ENCODE results near the gene C8G.

Gene C8G

GRCh38 chr9:136981588-136982231 lies 36.7 kb downstream of the C8G start:
- no peak for TF ChIP-seq CREB1 (IDR thresholded peaks at IDR 0.05; ENCODE audit: low read depth)
- no peak for TF ChIP-seq RAD21 (IDR thresholded peaks at IDR 0.05; ENCODE audit: low read depth)
- TF ChIP-seq, protein P1, sequence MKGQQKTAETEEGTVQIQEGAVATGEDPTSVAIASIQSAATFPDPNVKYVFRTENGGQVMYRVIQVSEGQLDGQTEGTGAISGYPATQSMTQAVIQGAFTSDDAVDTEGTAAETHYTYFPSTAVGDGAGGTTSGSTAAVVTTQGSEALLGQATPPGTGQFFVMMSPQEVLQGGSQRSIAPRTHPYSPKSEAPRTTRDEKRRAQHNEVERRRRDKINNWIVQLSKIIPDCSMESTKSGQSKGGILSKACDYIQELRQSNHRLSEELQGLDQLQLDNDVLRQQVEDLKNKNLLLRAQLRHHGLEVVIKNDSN (IDR thresholded peaks at IDR 0.05), result no peak
- no peak for TF ChIP-seq ZBTB7A (IDR thresholded peaks at IDR 0.05; ENCODE audit: low read depth)
- no peak for TF ChIP-seq NFIC (IDR thresholded peaks at IDR 0.05)
- TF ChIP-seq YY1 (IDR thresholded peaks at IDR 0.05; ENCODE audit: low read depth), result no peak
- TF ChIP-seq TCF12 (IDR thresholded peaks at IDR 0.05; ENCODE audit: low read depth), result no peak
- no peak for TF ChIP-seq TEAD4 (IDR thresholded peaks at IDR 0.05)
- no peak for TF ChIP-seq EGR1 (IDR thresholded peaks at IDR 0.05)
- TF ChIP-seq MAX (IDR thresholded peaks at IDR 0.05), result no peak
- TF ChIP-seq EP300 (IDR thresholded peaks at IDR 0.05; ENCODE audit: borderline replicate concordance), result no peak
- TF ChIP-seq REST (IDR thresholded peaks at IDR 0.05; ENCODE audit: low read depth), result no peak
- TF ChIP-seq TAF1 (IDR thresholded peaks at IDR 0.05; ENCODE audit: low read depth), result no peak
- TF ChIP-seq CEBPB (IDR thresholded peaks at IDR 0.05), result no peak
- TF ChIP-seq FOXM1 (IDR thresholded peaks at IDR 0.05; ENCODE audit: borderline replicate concordance, low read depth), result no peak

DNA sequence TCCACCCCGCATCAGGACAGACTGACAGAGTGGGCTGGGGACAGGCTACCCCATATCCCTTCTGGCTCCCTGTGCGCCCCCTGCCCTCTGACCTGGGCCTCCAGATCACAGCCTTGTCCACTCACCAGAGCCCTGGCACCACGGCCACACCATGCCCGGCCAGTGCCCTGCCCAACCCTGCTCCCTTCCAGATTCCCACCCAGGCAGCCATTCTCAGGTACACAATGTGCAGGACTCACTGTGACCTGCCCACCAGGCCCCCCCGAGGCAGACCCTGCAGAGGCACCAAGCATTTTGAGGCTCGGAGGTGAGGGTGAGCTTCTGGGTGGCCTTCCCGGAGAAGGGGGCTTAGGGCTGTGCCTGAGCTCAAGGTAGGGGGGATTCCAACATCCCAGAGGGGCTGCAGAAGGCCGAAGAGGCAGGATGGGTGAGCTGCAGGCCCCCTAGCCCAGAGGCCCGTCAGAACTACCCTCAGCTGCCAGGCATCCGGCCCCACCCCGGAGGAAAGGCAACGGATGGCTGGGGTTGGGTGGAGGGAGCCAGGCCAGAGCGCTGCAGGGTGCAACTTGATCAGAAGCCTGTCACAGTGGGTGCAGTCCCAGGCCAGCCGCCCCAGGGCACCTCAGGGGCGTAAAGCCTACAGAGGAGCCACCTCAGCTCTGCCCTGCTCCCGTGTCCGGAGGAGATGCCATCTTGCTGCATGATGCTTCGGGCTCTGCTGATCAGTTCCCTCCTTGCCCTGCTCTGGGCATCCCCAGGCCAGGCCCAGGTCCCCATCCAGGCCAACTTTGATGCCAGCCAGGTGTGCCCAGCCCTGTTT lies 37.4 kb downstream of the C8G start, which contains the start of gene LCNL1:
LCNL1 (plus strand) TSS at position 762 of the 820 bp plus-strand sequence. CDS start 594 bp downstream, outside the sequence.
- TF ChIP-seq, protein P1 (IDR thresholded peaks at IDR 0.05), result no peak
- TF ChIP-seq FOXM1 (IDR thresholded peaks at IDR 0.05; ENCODE audit: borderline replicate concordance, low read depth) (no peak), NFIC (IDR thresholded peaks at IDR 0.05) (no peak), REST (IDR thresholded peaks at IDR 0.05; ENCODE audit: low read depth) (no peak), TAF1 (IDR thresholded peaks at IDR 0.05; ENCODE audit: low read depth) (no peak), CREB1 (IDR thresholded peaks at IDR 0.05; ENCODE audit: low read depth) (no peak), ZBTB7A (IDR thresholded peaks at IDR 0.05; ENCODE audit: low read depth) (no peak), CEBPB (IDR thresholded peaks at IDR 0.05) (no peak), RAD21 (IDR thresholded peaks at IDR 0.05; ENCODE audit: low read depth) (no peak), EGR1 (IDR thresholded peaks at IDR 0.05) (no peak), TCF12 (IDR thresholded peaks at IDR 0.05; ENCODE audit: low read depth) (no peak), YY1 (IDR thresholded peaks at IDR 0.05; ENCODE audit: low read depth) (no peak)

- TF ChIP-seq TCF12 (IDR thresholded peaks at IDR 0.05; ENCODE audit: low read depth) (no peak), TAF1 (IDR thresholded peaks at IDR 0.05; ENCODE audit: low read depth) (no peak), FOXM1 (IDR thresholded peaks at IDR 0.05; ENCODE audit: borderline replicate concordance, low read depth) (no peak), CREB1 (IDR thresholded peaks at IDR 0.05; ENCODE audit: low read depth) (no peak), CEBPB (IDR thresholded peaks at IDR 0.05) (no peak), REST (IDR thresholded peaks at IDR 0.05; ENCODE audit: low read depth) (no peak), TEAD4 (IDR thresholded peaks at IDR 0.05) (no peak), YY1 (IDR thresholded peaks at IDR 0.05; ENCODE audit: low read depth) (no peak), ZBTB7A (IDR thresholded peaks at IDR 0.05; ENCODE audit: low read depth) (no peak), RAD21 (IDR thresholded peaks at IDR 0.05; ENCODE audit: low read depth) (no peak)
Measured at GRCh38 chr9:136983167-136983566, 38.1 kb downstream of the C8G start.

Measured in Ishikawa (cell line).